ENCODE data around the gene PJVK.

DNA sequence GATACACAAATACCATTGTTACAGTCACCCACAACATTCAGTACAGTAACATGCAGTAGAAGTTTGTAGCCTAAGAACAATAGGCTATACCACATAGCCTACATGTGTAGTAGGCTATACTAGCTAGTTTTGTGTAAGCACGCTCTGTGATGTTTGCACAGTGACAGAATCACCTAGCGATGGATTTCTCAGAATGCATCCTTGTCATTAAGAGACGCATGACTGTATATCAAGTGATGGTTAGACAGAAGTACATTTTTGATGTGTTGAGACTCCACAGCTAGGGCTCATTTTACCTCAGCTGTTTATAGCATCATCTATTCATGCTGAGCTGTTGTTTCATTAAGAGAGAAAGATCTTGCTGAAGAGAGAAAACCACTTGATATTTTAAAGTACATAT is 48.5 kb downstream of the PJVK start:
- TF ChIP-seq, protein P1, sequence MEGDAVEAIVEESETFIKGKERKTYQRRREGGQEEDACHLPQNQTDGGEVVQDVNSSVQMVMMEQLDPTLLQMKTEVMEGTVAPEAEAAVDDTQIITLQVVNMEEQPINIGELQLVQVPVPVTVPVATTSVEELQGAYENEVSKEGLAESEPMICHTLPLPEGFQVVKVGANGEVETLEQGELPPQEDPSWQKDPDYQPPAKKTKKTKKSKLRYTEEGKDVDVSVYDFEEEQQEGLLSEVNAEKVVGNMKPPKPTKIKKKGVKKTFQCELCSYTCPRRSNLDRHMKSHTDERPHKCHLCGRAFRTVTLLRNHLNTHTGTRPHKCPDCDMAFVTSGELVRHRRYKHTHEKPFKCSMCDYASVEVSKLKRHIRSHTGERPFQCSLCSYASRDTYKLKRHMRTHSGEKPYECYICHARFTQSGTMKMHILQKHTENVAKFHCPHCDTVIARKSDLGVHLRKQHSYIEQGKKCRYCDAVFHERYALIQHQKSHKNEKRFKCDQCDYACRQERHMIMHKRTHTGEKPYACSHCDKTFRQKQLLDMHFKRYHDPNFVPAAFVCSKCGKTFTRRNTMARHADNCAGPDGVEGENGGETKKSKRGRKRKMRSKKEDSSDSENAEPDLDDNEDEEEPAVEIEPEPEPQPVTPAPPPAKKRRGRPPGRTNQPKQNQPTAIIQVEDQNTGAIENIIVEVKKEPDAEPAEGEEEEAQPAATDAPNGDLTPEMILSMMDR (IDR thresholded peaks at IDR 0.05; ENCODE audit: poor library complexity, severe bottlenecking), result no peak
- TF ChIP-seq EZH2 (IDR thresholded peaks at IDR 0.05; ENCODE audit: borderline replicate concordance, insufficient read depth, low read length, poor library complexity, severe bottlenecking) (no peak), TAF1 (IDR thresholded peaks at IDR 0.05; ENCODE audit: low read depth) (no peak), EP300 (conservative IDR thresholded peaks at IDR 0.05; ENCODE audit: poor library complexity, severe bottlenecking) (no peak), POLR2AphosphoS5 (IDR thresholded peaks at IDR 0.05) (no peak), MXI1 (conservative IDR thresholded peaks at IDR 0.05; ENCODE audit: poor library complexity, severe bottlenecking) (no peak), SMC3 (conservative IDR thresholded peaks at IDR 0.05; ENCODE audit: poor library complexity) (no peak)
- TF ChIP-seq, protein P2, sequence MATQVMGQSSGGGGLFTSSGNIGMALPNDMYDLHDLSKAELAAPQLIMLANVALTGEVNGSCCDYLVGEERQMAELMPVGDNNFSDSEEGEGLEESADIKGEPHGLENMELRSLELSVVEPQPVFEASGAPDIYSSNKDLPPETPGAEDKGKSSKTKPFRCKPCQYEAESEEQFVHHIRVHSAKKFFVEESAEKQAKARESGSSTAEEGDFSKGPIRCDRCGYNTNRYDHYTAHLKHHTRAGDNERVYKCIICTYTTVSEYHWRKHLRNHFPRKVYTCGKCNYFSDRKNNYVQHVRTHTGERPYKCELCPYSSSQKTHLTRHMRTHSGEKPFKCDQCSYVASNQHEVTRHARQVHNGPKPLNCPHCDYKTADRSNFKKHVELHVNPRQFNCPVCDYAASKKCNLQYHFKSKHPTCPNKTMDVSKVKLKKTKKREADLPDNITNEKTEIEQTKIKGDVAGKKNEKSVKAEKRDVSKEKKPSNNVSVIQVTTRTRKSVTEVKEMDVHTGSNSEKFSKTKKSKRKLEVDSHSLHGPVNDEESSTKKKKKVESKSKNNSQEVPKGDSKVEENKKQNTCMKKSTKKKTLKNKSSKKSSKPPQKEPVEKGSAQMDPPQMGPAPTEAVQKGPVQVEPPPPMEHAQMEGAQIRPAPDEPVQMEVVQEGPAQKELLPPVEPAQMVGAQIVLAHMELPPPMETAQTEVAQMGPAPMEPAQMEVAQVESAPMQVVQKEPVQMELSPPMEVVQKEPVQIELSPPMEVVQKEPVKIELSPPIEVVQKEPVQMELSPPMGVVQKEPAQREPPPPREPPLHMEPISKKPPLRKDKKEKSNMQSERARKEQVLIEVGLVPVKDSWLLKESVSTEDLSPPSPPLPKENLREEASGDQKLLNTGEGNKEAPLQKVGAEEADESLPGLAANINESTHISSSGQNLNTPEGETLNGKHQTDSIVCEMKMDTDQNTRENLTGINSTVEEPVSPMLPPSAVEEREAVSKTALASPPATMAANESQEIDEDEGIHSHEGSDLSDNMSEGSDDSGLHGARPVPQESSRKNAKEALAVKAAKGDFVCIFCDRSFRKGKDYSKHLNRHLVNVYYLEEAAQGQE (IDR thresholded peaks at IDR 0.05; ENCODE audit: borderline replicate concordance), result no peak

Data from neural cell (in vitro differentiated cells).